Fibroblast of lung (primary cell): ENCODE results near the gene TRIM8. TPM values are rescaled to one million over a fixed set of nuclear protein-coding genes. Genes with fewer than 3 reads are reported as not detected.

ENCODE experiments used
- DNase-seq, 2 donors: peaks; one replicate each; pipeline versions ENCODE4 v3.0.0 to v3.0.0-alpha.2; 2010; ENCODE audit warnings: low read depth in 2 of 2
- H2AFZ ChIP-seq: 2 replicates; pipeline ENCODE4 v1.5.1; 2012; ENCODE audit warnings: low read length, control low read depth, inconsistent platforms
- H3K27ac ChIP-seq: 2 replicates; pipeline ENCODE4 v1.5.1; 2011; ENCODE audit warnings: low read length, control low read depth; ENCODE audit not compliant: insufficient read depth
- H3K27me3 ChIP-seq: 2 replicates; pipeline ENCODE4 v1.5.1; 2011; ENCODE audit warnings: mild to moderate bottlenecking, low read length; ENCODE audit not compliant: control insufficient read depth, insufficient read depth
- H3K36me3 ChIP-seq: 2 replicates; pipeline ENCODE4 v1.5.1; 2011; ENCODE audit warnings: low read length; ENCODE audit not compliant: control insufficient read depth, insufficient read depth
- H3K4me1 ChIP-seq: 2 replicates; pipeline ENCODE4 v1.5.1; 2011; ENCODE audit warnings: low read length; ENCODE audit not compliant: control insufficient read depth, insufficient read depth; ENCODE audit errors: extremely low read depth
- H3K4me2 ChIP-seq: 2 replicates; pipeline ENCODE4 v1.5.1; 2011; ENCODE audit warnings: low read length, control low read depth; ENCODE audit not compliant: insufficient read depth; ENCODE audit errors: extremely low read depth
- H3K4me3 ChIP-seq, 4 experiments: fragments of 200-600 bp in 1 of 4; sonication (generic) in 1 of 4; replicated peaks in 1 of 4; 2 replicates each; pipeline ENCODE4 v1.5.1; 2011 to 2016; ENCODE audit warnings: low read length in 4 of 4, low read depth in 3 of 4, mild to moderate bottlenecking in 3 of 4, control low read depth in 2 of 4, inconsistent platforms in 1 of 4, mixed read lengths in 1 of 4; ENCODE audit not compliant: insufficient read depth in 1 of 4; ENCODE audit errors: control extremely low read depth in 1 of 4
- H3K79me2 ChIP-seq: 2 replicates; pipeline ENCODE4 v1.5.1; 2012; ENCODE audit warnings: mild to moderate bottlenecking, low read length, inconsistent platforms; ENCODE audit not compliant: control insufficient read depth, insufficient read depth
- H3K9ac ChIP-seq: 2 replicates; pipeline ENCODE4 v1.5.1; 2011; ENCODE audit warnings: mild to moderate bottlenecking, low read length, control low read depth; ENCODE audit not compliant: insufficient read depth
- H3K9me3 ChIP-seq: 2 replicates; pipeline ENCODE4 v1.5.1; 2012; ENCODE audit warnings: low read depth, low read length; ENCODE audit not compliant: control insufficient read depth, insufficient read depth
- H4K20me1 ChIP-seq: 2 replicates; pipeline ENCODE4 v1.5.1; 2011; ENCODE audit warnings: low read length; ENCODE audit not compliant: control insufficient read depth, insufficient read depth; ENCODE audit errors: extremely low read depth
- EZH2 ChIP-seq: IDR thresholded peaks from 2 replicates; pipeline ENCODE4 v1.5.1; 2012; ENCODE audit warnings: low read length, control low read depth, mild to moderate bottlenecking; ENCODE audit errors: missing control alignments
- polyA plus RNA-seq, 2 donors: library from polyadenylated mRNA; depleted of rRNA in 1 of 2; stranded (reverse) in 1 of 2; unstranded in 1 of 2; fragments of >200 nt; gene quantifications; 2 replicates each; pipeline ENCODE4 v1.2.1, GENCODE V29; 2011 to 2012; ENCODE audit warnings: missing spikeins in 1 of 2
- total RNA-seq: library from RNA; depleted of rRNA; stranded (reverse); fragments of >200 nt; gene quantifications from 2 replicates; pipeline ENCODE4 v1.2.1, GENCODE V29; 2014
- TF ChIP-seq, protein P1 (sequence below), 2 donors: IDR thresholded peaks in 1 of 2; conservative IDR thresholded peaks in 1 of 2; 1 replicate in 1 of 2; 2 replicates in 1 of 2; pipeline ENCODE4 v1.5.1; 2011 to 2012; ENCODE audit warnings: low read length in 2 of 2, control low read depth in 1 of 2, inconsistent platforms in 1 of 2, low read depth in 1 of 2, mild to moderate bottlenecking in 1 of 2

Gene TRIM8
- total and polyA plus RNA-seq, 2 donors (not counting 1 experiment from before 2014, with no cell fraction given): 93.2 to 143 TPM

DNA sequence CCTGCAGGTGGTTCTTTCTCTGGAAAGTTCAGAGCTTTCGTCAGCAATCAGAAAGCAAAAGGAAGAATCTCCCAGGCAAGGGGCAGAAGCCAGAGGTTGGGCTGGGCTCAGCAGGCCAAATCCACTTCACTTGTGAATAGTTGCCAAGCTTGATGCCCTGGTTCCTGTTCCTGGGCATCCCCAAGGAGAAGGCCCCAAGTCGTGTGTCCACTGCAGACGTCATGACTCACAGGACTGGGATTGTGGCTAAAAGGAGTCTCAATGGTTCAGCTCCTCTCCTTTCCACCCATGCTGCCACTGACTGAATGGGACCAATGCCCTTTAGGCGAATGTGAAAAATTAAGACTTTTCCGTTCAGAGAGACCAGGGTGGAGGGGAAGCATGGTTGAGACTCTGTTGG, 38.6 kb upstream of the TRIM8 start:
- Histone ChIP-seq H3K79me2 (no peaks in the 10 kb centered on the region), H3K4me1 (peaks cover 19% of the 10 kb centered on the region), H3K4me2 (no peak overlapping the region), H3K27me3 (no peaks in the 10 kb centered on the region), H3K27ac (no peak overlapping the region), H3K9me3 (no peaks in the 10 kb centered on the region), H3K4me3 (no peak overlapping the region), H2AFZ (no peak overlapping the region), H3K36me3 (peaks cover 4% of the 10 kb centered on the region), H4K20me1 (no peaks in the 10 kb centered on the region), H3K9ac (no peak overlapping the region)
- DNase-seq: peak in 1 of 2 donors; percentile 64
- TF ChIP-seq, protein P1, sequence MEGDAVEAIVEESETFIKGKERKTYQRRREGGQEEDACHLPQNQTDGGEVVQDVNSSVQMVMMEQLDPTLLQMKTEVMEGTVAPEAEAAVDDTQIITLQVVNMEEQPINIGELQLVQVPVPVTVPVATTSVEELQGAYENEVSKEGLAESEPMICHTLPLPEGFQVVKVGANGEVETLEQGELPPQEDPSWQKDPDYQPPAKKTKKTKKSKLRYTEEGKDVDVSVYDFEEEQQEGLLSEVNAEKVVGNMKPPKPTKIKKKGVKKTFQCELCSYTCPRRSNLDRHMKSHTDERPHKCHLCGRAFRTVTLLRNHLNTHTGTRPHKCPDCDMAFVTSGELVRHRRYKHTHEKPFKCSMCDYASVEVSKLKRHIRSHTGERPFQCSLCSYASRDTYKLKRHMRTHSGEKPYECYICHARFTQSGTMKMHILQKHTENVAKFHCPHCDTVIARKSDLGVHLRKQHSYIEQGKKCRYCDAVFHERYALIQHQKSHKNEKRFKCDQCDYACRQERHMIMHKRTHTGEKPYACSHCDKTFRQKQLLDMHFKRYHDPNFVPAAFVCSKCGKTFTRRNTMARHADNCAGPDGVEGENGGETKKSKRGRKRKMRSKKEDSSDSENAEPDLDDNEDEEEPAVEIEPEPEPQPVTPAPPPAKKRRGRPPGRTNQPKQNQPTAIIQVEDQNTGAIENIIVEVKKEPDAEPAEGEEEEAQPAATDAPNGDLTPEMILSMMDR (conservative IDR thresholded peaks at IDR 0.05 in 1 of 2, IDR thresholded peaks at IDR 0.05 in 1 of 2; ENCODE audit: low read depth in 1 of 2, low read length in 2 of 2): no peak
- no peak for TF ChIP-seq EZH2

DNA sequence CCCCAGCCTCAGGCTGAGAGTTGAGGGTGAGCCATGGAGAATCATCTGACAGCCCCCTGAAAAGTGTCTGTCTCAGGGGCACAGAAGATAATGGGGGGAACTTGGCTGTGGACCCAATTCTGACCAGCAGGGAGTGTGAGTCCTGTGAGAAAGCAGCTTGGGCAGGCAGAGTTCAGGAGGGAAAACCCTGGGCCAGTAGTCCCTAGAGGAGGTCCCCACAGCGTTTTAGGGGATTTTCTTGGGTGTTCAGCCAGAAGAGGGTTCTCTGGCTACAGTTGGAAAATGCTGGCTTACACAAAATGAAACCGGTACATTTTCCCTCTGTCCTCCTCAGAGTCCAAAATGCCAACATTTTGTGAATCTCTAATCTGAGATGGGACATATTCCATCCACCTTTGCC, 35.8 kb upstream of the TRIM8 start:
- Histone ChIP-seq H3K9ac (no peak overlapping the region), H2AFZ (no peak overlapping the region), H4K20me1 (no peaks in the 10 kb centered on the region), H3K9me3 (no peaks in the 10 kb centered on the region), H3K36me3 (peaks cover 3% of the 10 kb centered on the region), H3K4me1 (peaks cover 21% of the 10 kb centered on the region), H3K79me2 (no peaks in the 10 kb centered on the region), H3K27me3 (no peaks in the 10 kb centered on the region), H3K4me2 (no peak overlapping the region), H3K27ac (no peak overlapping the region), H3K4me3 (no peak overlapping the region)
- no peak for TF ChIP-seq EZH2
- TF ChIP-seq, protein P1 (conservative IDR thresholded peaks at IDR 0.05 in 1 of 2, IDR thresholded peaks at IDR 0.05 in 1 of 2; ENCODE audit: low read depth in 1 of 2, low read length in 2 of 2): no peak
- no peak for DNase-seq

DNA sequence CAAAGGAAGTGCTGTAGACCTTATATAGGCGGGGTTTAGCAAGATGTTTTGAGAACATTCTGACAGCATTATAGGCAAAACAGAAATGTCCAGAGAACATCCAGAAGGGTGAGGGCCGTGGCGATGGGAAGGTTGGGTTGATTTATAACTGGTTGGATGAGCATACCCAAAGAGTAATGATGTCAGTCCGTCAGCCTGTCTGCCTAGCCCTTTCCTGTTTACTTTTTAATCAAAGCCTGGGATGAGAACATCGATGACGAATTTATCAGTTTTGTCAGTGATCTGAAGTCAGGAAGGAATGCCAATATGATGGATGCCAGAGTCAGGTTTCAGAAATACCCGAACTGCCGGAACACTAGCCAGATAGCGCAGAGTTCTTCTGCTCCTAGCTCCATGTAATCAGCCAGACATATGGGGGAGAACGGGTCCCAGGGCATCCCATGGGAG, 33.8 kb upstream of the TRIM8 start:
- Histone ChIP-seq H3K36me3 (peaks cover 3% of the 10 kb centered on the region), H3K27ac (no peak overlapping the region), H3K27me3 (no peaks in the 10 kb centered on the region), H3K4me3 (no peak overlapping the region), H3K79me2 (no peaks in the 10 kb centered on the region), H3K4me2 (no peak overlapping the region), H2AFZ (no peak overlapping the region), H4K20me1 (no peaks in the 10 kb centered on the region), H3K9me3 (no peaks in the 10 kb centered on the region), H3K4me1 (peaks cover 10% of the 10 kb centered on the region), H3K9ac (no peak overlapping the region)
- no peak for DNase-seq
- TF ChIP-seq, protein P1 (conservative IDR thresholded peaks at IDR 0.05 in 1 of 2, IDR thresholded peaks at IDR 0.05 in 1 of 2; ENCODE audit: low read depth in 1 of 2, low read length in 2 of 2): no peak
- no peak for TF ChIP-seq EZH2
